GM06990 (cell line): ENCODE measurements around the gene CINP.
"Not testable (repeated sequence)": the region's sequence is repeated elsewhere in the genome, so short reads cannot be mapped to it uniquely, and the experiment has no call there.

Experiments
- DNase-seq: peaks from one replicate; pipeline ENCODE4 v3.0.0-alpha.2; 2011; ENCODE audit not compliant: insufficient read length; ENCODE audit errors: extremely low read depth
- H3K27me3 ChIP-seq: replicated peaks from 2 replicates; pipeline ENCODE4 v1.6.0; 2011; ENCODE audit warnings: low read length; ENCODE audit not compliant: control insufficient read depth, insufficient read depth
- H3K36me3 ChIP-seq: 2 replicates; pipeline ENCODE4 v1.5.1; 2011; ENCODE audit warnings: low read length; ENCODE audit not compliant: control insufficient read depth, insufficient read depth
- H3K4me3 ChIP-seq: replicated peaks from 2 replicates; pipeline ENCODE4 v1.5.1; 2011; ENCODE audit warnings: low read depth, mild to moderate bottlenecking, control low read depth, low read length
- CTCF ChIP-seq: IDR thresholded peaks from 2 replicates; pipeline ENCODE4 v1.5.1; 2011; ENCODE audit warnings: low read length, control low read depth, mild to moderate bottlenecking, inconsistent platforms; ENCODE audit not compliant: insufficient read depth, poor library complexity, severe bottlenecking

The CINP gene

GRCh38 chr14:102352213-102352612 is 10.5 kb downstream of the CINP start:
- H3K4me3 ChIP-seq: no peak overlapping the region
- DNase-seq: no peak
- no peak for TF ChIP-seq CTCF
- H3K36me3 ChIP-seq: peaks cover 18% of the 10 kb centered on the region
- H3K27me3 ChIP-seq: no peaks in the 10 kb centered on the region

- H3K36me3 ChIP-seq: peaks cover 20% of the 10 kb centered on the region
- not testable (repeated sequence) for DNase-seq, H3K27me3 ChIP-seq, H3K4me3 ChIP-seq
These were observed 11.1 kb downstream of the CINP start for GRCh38 chr14:102351593-102351992.

- Histone ChIP-seq H3K36me3 (peaks cover 20% of the 10 kb centered on the region), H3K4me3 (no peak overlapping the region), H3K27me3 (no peaks in the 10 kb centered on the region)
- TF ChIP-seq CTCF: no peak
- no peak for DNase-seq
These were observed 11.7 kb downstream of the CINP start for GRCh38 chr14:102351023-102351422.

- TF ChIP-seq CTCF: no peak
- DNase-seq: no peak
- Histone ChIP-seq H3K4me3 (no peak overlapping the region), H3K36me3 (peaks cover 21% of the 10 kb centered on the region), H3K27me3 (no peaks in the 10 kb centered on the region)
These were observed 14.3 kb downstream of the CINP start for GRCh38 chr14:102348376-102348775.

- Histone ChIP-seq H3K4me3 (no peak overlapping the region), H3K27me3 (no peaks in the 10 kb centered on the region), H3K36me3 (peaks cover 19% of the 10 kb centered on the region)
- TF ChIP-seq CTCF: no peak
- no peak for DNase-seq
These were observed 16.0 kb downstream of the CINP start for GRCh38 chr14:102346645-102347044.

- no peak for TF ChIP-seq CTCF
These were observed 17.5 kb downstream of the CINP start for GRCh38 chr14:102345232-102345631.

More at GRCh38 chr14:102345232-102345631, 17.5 kb downstream of the CINP start:
- Histone ChIP-seq H3K36me3 (peaks cover 25% of the 10 kb centered on the region), H3K27me3 (no peaks in the 10 kb centered on the region), H3K4me3 (no peak overlapping the region)
- DNase-seq: no peak
